IMR-90 (cell line): Measurements from ENCODE around the gene NCOA5. TPM values are rescaled to one million over a fixed set of nuclear protein-coding genes. Genes with fewer than 3 reads are reported as not detected.

Source experiments
- ATAC-seq: fragments of 200-7000 bp; cut with Tn5 transposase; 2 replicates; pipeline ENCODE4 v1.9.1; 2020; ENCODE audit warnings: low read depth, mild to moderate bottlenecking, moderate library complexity
- BruUV-seq: library from RNA; stranded (reverse); fragments of 400-500 nt; replicated peaks from 2 replicates; lab custom pipeline; 2021; lab: Mats Ljungman, UMichigan
- CTCF ChIA-PET: fragments of 300-600 bp; formaldehyde crosslinking; extraction: SDS; loops from one replicate; lab custom pipeline; 2021; ENCODE audit warnings: antibody characterized with exemption; lab: Yijun Ruan, JAX
- POLR2A ChIA-PET: fragments of 300-600 bp; sonication (Branson Sonifier 250); formaldehyde crosslinking; loops from one replicate; lab custom pipeline; 2022; ENCODE audit warnings: antibody characterized with exemption; ENCODE audit not compliant: unreplicated experiment; lab: Charles Lee
- DNase-seq: peaks from one replicate; pipeline ENCODE4 v3.0.0; 2013
- H2AFZ ChIP-seq: replicated peaks from 2 replicates; pipeline ENCODE3; 2013; ENCODE audit warnings: low read length, mild to moderate bottlenecking; ENCODE audit not compliant: poor library complexity
- H2AK5ac ChIP-seq: 2 replicates; pipeline ENCODE4 v1.6.1; 2013; ENCODE audit warnings: low read depth, low read length, inconsistent platforms
- H2AK9ac ChIP-seq: replicated peaks from 2 replicates; pipeline ENCODE3; 2013; ENCODE audit warnings: mild to moderate bottlenecking, low read depth, low read length, moderate library complexity; ENCODE audit not compliant: poor library complexity
- H2BK120ac ChIP-seq: 2 replicates; pipeline ENCODE4 v1.6.1; 2013; ENCODE audit warnings: low read depth, low read length, inconsistent platforms
- H2BK15ac ChIP-seq: 3 replicates; pipeline ENCODE4 v1.6.1; 2013; ENCODE audit warnings: low read depth, low read length, inconsistent platforms
- H2BK20ac ChIP-seq: 2 replicates; pipeline ENCODE4 v1.6.1; 2013; ENCODE audit warnings: low read depth, mild to moderate bottlenecking, inconsistent platforms, low read length, moderate library complexity
- H2BK5ac ChIP-seq: 2 replicates; pipeline ENCODE4 v1.6.1; 2013; ENCODE audit warnings: mild to moderate bottlenecking, low read depth, low read length, inconsistent platforms; ENCODE audit not compliant: poor library complexity, severe bottlenecking
- H3K14ac ChIP-seq: replicated peaks from 2 replicates; pipeline ENCODE4 v1.6.1; 2013; ENCODE audit warnings: low read depth, low read length, inconsistent platforms
- H3K18ac ChIP-seq: 2 replicates; pipeline ENCODE4 v1.6.1; 2013; ENCODE audit warnings: low read depth, low read length, control low read depth
- H3K23ac ChIP-seq: 2 replicates; pipeline ENCODE4 v1.6.1; 2013; ENCODE audit warnings: low read depth, low read length, inconsistent platforms
- H3K27ac ChIP-seq: 2 replicates; pipeline ENCODE4 v1.5.1; 2013; ENCODE audit warnings: mild to moderate bottlenecking, control low read depth, low read length; ENCODE audit not compliant: insufficient read depth
- H3K27me3 ChIP-seq: 2 replicates; pipeline ENCODE4 v1.6.1; 2013; ENCODE audit warnings: low read length; ENCODE audit not compliant: control insufficient read depth, insufficient read depth
- H3K36me3 ChIP-seq: 2 replicates; pipeline ENCODE4 v1.6.1; 2013; ENCODE audit warnings: low read length, mixed read lengths; ENCODE audit not compliant: control insufficient read depth, insufficient read depth
- H3K4ac ChIP-seq: 2 replicates; pipeline ENCODE4 v1.6.1; 2013; ENCODE audit warnings: low read depth, low read length, inconsistent platforms
- H3K4me1 ChIP-seq: 2 replicates; pipeline ENCODE4 v1.6.1; 2013; ENCODE audit warnings: low read length, mixed read lengths; ENCODE audit not compliant: control insufficient read depth, insufficient read depth
- H3K4me2 ChIP-seq: 2 replicates; pipeline ENCODE4 v1.6.1; 2013; ENCODE audit warnings: low read depth, mild to moderate bottlenecking, control low read depth, low read length, moderate library complexity
- H3K4me3 ChIP-seq: 2 replicates; pipeline ENCODE4 v1.5.1; 2013; ENCODE audit warnings: low read depth, mild to moderate bottlenecking, control low read depth, low read length, moderate library complexity; ENCODE audit not compliant: insufficient read depth
- H3K56ac ChIP-seq: 2 replicates; pipeline ENCODE4 v1.6.1; 2013; ENCODE audit warnings: low read length, inconsistent platforms; ENCODE audit not compliant: insufficient read depth; ENCODE audit errors: extremely low read depth
- H3K79me1 ChIP-seq, 2 experiments: 2 replicates each; pipeline ENCODE4 v1.6.1; 2013; ENCODE audit warnings: low read length in 2 of 2, inconsistent platforms in 1 of 2, low read depth in 1 of 2
- H3K9ac ChIP-seq: 2 replicates; pipeline ENCODE4 v1.6.1; 2013; ENCODE audit warnings: low read depth, low read length, control low read depth
- H3K9me1 ChIP-seq: 2 replicates; pipeline ENCODE4 v1.6.1; 2013; ENCODE audit warnings: low read length, inconsistent platforms; ENCODE audit not compliant: insufficient read depth
- H3K9me3 ChIP-seq: 2 replicates; pipeline ENCODE4 v1.6.1; 2013; ENCODE audit warnings: low read length; ENCODE audit not compliant: control insufficient read depth, insufficient read depth
- H4K20me1 ChIP-seq: 2 replicates; pipeline ENCODE4 v1.6.1; 2013; ENCODE audit warnings: low read length, inconsistent platforms; ENCODE audit not compliant: insufficient read depth
- H4K5ac ChIP-seq: 2 replicates; pipeline ENCODE4 v1.6.1; 2013; ENCODE audit warnings: mild to moderate bottlenecking, low read depth, low read length, control low read depth
- H4K8ac ChIP-seq, 2 experiments: 2 replicates each; pipeline ENCODE4 v1.6.1; 2013; ENCODE audit warnings: low read depth in 2 of 2, low read length in 2 of 2, control low read depth in 1 of 2, inconsistent platforms in 1 of 2
- H4K91ac ChIP-seq: 2 replicates; pipeline ENCODE4 v1.6.1; 2013; ENCODE audit warnings: low read depth, low read length, inconsistent platforms; ENCODE audit not compliant: insufficient read depth
- BHLHE40 ChIP-seq: fragments of 150-350 bp; IDR thresholded peaks from 2 replicates; pipeline ENCODE4 v1.6.1; 2016; ENCODE audit warnings: mild to moderate bottlenecking, low read depth, low read length
- CEBPB ChIP-seq: IDR thresholded peaks from 2 replicates; pipeline ENCODE4 v1.6.1; 2012; ENCODE audit warnings: low read depth, low read length, improper control_type of control experiment
- FOS ChIP-seq: fragments of 150-350 bp; IDR thresholded peaks from 2 replicates; pipeline ENCODE4 v1.6.1; 2016; ENCODE audit warnings: low read depth, low read length
- MAZ ChIP-seq: IDR thresholded peaks from 2 replicates; pipeline ENCODE4 v1.6.1; 2012; ENCODE audit warnings: low read depth, mild to moderate bottlenecking, low read length, improper control_type of control experiment, moderate library complexity, borderline replicate concordance
- POLR2A ChIP-seq: IDR thresholded peaks from 2 replicates; pipeline ENCODE4 v1.6.1; 2012; ENCODE audit warnings: mild to moderate bottlenecking, low read depth, low read length
- RAD21 ChIP-seq: IDR thresholded peaks from 2 replicates; pipeline ENCODE4 v1.6.1; 2012; ENCODE audit warnings: low read length, improper control_type of control experiment
- RCOR1 ChIP-seq: IDR thresholded peaks from 2 replicates; pipeline ENCODE4 v1.6.1; 2012; ENCODE audit warnings: mild to moderate bottlenecking, low read length, improper control_type of control experiment; ENCODE audit not compliant: insufficient replicate concordance
- RFX5 ChIP-seq: IDR thresholded peaks from 2 replicates; pipeline ENCODE4 v1.8.0; 2012; ENCODE audit warnings: low read depth, mild to moderate bottlenecking, low read length, moderate library complexity
- SMC3 ChIP-seq: fragments of 150-350 bp; IDR thresholded peaks from 2 replicates; pipeline ENCODE4 v1.6.1; 2016; ENCODE audit warnings: low read depth, mild to moderate bottlenecking, antibody characterized with exemption, low read length, moderate library complexity
- WGBS, 2 experiments: methylation state at CpG; one replicate each; pipeline versions ENCODE4 v1.1.5 to v1.1.7; 2013; ENCODE audit warnings: missing lambda C conversion rate in 2 of 2; ENCODE audit not compliant: insufficient read length in 1 of 2; ENCODE audit errors: extremely low coverage in 2 of 2; 5-methylcytosine and 5-hydroxymethylcytosine counted together
- dilution Hi-C: fragments of 300-500 bp; cut with HindIII; formaldehyde crosslinking; loops from one replicate; pipeline ENCODE4 v1.14.3; 2018; ENCODE audit warnings: low sequenced_read_pairs; ENCODE audit not compliant: unreplicated experiment
- in situ Hi-C: fragments of 300-500 bp; cut with MboI; formaldehyde crosslinking; loops from 3 replicates; pipeline ENCODE4 v1.14.3; 2019; ENCODE audit warnings: low sequenced_read_pairs, inconsistent platforms, mixed read lengths
- intact Hi-C: fragments of 100-400 bp; cut with micrococcal nuclease; formaldehyde crosslinking; loops from 2 replicates; pipeline ENCODE4 v1.10.0; 2022
- polyA plus RNA-seq, 3 experiments: library from polyadenylated mRNA; depleted of rRNA; stranded (reverse); fragments of >200 nt; gene quantifications; 2 replicates each; pipeline ENCODE4 v1.2.3, GENCODE V29; 2012; ENCODE audit warnings: low replicate concordance in 1 of 3
- total RNA-seq: library from RNA; depleted of rRNA; stranded (reverse); fragments of >200 nt; gene quantifications from 2 replicates; pipeline ENCODE4 v1.2.3, GENCODE V29; 2012
- TF ChIP-seq, protein P1 (sequence below): conservative IDR thresholded peaks from 2 replicates; pipeline ENCODE4 v1.5.1; 2012; ENCODE audit warnings: mild to moderate bottlenecking, low read depth, low read length, improper control_type of control experiment

Gene NCOA5
- total and polyA plus RNA-seq, 2 of the 4 experiments (the other 2 are of a cell fraction) = 17.4 to 20.6 TPM

DNA sequence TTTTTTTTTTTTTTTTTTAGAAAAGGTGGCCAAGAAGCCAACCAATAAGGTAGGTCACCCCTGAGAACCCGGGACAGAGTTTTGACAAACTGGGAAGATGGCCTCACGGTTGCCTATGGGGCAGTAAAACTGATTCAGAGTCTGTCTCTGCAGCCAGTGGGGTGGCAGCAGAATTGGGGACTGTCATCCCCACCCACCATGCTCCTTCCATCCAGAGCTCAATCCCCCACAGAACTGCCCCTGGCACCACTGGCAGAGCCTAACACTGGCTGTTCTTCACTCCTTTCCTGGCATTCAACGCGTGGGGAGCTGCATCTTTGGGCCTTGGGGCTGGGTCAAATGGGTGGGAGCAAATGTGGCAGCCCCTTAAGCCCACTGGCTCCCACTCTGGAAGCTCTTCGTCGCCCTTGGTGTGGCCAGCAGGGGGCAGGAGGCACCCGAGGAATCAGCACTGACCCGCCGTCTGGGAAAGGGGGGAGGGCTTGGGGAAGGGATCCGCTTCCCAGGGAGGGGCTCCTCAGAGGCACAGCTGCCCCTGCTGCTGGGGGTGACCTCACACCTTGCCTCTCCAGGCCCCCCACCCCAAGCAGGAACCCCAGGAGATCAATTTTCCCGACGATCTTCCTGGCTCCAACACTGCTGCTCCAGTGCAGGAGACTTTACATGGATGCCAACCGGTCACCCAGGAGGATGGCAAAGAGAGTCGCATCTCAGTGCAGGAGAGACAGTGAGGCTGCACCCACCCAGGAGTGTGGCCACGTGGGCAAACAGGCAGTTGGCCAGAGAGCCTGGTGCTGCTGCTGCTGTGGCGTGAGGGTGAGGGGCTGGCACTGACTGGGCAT lies 38.8 kb upstream of the NCOA5 start:
- Histone ChIP-seq H3K4ac (no peak overlapping the region), H3K27me3 (peaks cover 32% of the 10 kb centered on the region), H4K20me1 (no peaks in the 10 kb centered on the region), H3K4me2 (no peak overlapping the region), H2BK15ac (no peak overlapping the region), H3K9me1 (no peaks in the 10 kb centered on the region), H2AK9ac (no peak overlapping the region), H3K36me3 (no peaks in the 10 kb centered on the region), H3K79me1 (no peaks in the 10 kb centered on the region), H3K9me3 (no peaks in the 10 kb centered on the region), H4K8ac (no peak overlapping the region), H3K4me3 (no peak overlapping the region), H2AFZ (peak overlapping the region; percentile 11), H4K91ac (no peak overlapping the region), H2BK5ac (no peak overlapping the region), H4K5ac (no peak overlapping the region), H3K56ac (no peak overlapping the region), H3K4me1 (no peaks in the 10 kb centered on the region), H3K23ac (no peak overlapping the region), H3K18ac (no peak overlapping the region), H2BK20ac (no peak overlapping the region), H2BK120ac (no peak overlapping the region), H3K9ac (no peak overlapping the region), H2AK5ac (no peak overlapping the region), H3K14ac (no peak overlapping the region), H3K27ac (no peak overlapping the region)
- POLR2A ChIA-PET = no interaction called here
- peak; percentile 23; the same call in 1 of the 2 replicates for TF ChIP-seq SMC3
- TF ChIP-seq POLR2A = no peak
- no peak for TF ChIP-seq FOS
- TF ChIP-seq, protein P1, sequence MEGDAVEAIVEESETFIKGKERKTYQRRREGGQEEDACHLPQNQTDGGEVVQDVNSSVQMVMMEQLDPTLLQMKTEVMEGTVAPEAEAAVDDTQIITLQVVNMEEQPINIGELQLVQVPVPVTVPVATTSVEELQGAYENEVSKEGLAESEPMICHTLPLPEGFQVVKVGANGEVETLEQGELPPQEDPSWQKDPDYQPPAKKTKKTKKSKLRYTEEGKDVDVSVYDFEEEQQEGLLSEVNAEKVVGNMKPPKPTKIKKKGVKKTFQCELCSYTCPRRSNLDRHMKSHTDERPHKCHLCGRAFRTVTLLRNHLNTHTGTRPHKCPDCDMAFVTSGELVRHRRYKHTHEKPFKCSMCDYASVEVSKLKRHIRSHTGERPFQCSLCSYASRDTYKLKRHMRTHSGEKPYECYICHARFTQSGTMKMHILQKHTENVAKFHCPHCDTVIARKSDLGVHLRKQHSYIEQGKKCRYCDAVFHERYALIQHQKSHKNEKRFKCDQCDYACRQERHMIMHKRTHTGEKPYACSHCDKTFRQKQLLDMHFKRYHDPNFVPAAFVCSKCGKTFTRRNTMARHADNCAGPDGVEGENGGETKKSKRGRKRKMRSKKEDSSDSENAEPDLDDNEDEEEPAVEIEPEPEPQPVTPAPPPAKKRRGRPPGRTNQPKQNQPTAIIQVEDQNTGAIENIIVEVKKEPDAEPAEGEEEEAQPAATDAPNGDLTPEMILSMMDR = peak; percentile 46
- no peak for TF ChIP-seq MAZ
- TF ChIP-seq RAD21 = peak; percentile 42
- no peak for TF ChIP-seq BHLHE40
- no peak for TF ChIP-seq RFX5
- no peak for TF ChIP-seq RCOR1
- TF ChIP-seq CEBPB = no peak
- DNase-seq = no peak
- 57% methylated on average over 2 of the region's 16 CpGs; no CpG with 5 or more reads in 1 of the 2 experiments for WGBS, 2 experiments
- intact Hi-C loops = no loop called here
- dilution Hi-C loops = no loop called here
- in situ Hi-C loops = no loop called here
- BruUV-seq = no TSS peak
- peak; percentile 57; the same call in 1 of the 2 replicates for ATAC-seq
- CTCF ChIA-PET = interaction anchor here (0.5 to 1.7 kb wide), 5 partner anchors 88 to 1508 kb away, joined by 3 to 6 read pairs (median 5); no protein-coding TSS in a partner anchor
